OCI-LY3 (cell line): ENCODE data around the gene DHCR24.

Experiments
- H2AFZ ChIP-seq: fragments of 200-600, 300-600 bp; shearing (Covaris generic); 2 replicates; pipeline ENCODE4 v1.6.0; 2014; ENCODE audit warnings: antibody characterized with exemption, low read depth, low read length
- H3K27ac ChIP-seq: fragments of 200-600, 300-600 bp; sonication (generic); 2 replicates; pipeline ENCODE4 v1.5.1; 2014; ENCODE audit warnings: mild to moderate bottlenecking, low read length, moderate library complexity, mixed read lengths
- H3K27me3 ChIP-seq: fragments of 200-600, 300-600 bp; sonication (generic); 2 replicates; pipeline ENCODE4 v1.6.1; 2014; ENCODE audit warnings: low read depth, low read length, mixed read lengths
- H3K36me3 ChIP-seq: fragments of 200-600, 300-600 bp; sonication (generic); replicated peaks from 2 replicates; pipeline ENCODE3; 2014; ENCODE audit warnings: low read depth, low read length, mixed read lengths
- H3K4me1 ChIP-seq: fragments of 300-600, 200-600 bp; sonication (generic); 2 replicates; pipeline ENCODE4 v1.6.1; 2014; ENCODE audit warnings: low read length, mixed read lengths
- H3K4me2 ChIP-seq: fragments of 200-600, 300-600 bp; sonication (generic); 2 replicates; pipeline ENCODE4 v1.6.1; 2014; ENCODE audit warnings: low read length, mixed read lengths
- H3K4me3 ChIP-seq: fragments of 300-600, 200-600 bp; sonication (generic); 2 replicates; pipeline ENCODE4 v1.5.1; 2014; ENCODE audit warnings: antibody characterized with exemption, mild to moderate bottlenecking, low read length, moderate library complexity
- H3K79me2 ChIP-seq: fragments of 300-600, 200-600 bp; shearing (Covaris generic); 2 replicates; pipeline ENCODE4 v1.6.1; 2014; ENCODE audit warnings: mild to moderate bottlenecking, low read length, mixed read lengths
- H3K9ac ChIP-seq: fragments of 300-600, 200-600 bp; shearing (Covaris generic); 2 replicates; pipeline ENCODE4 v1.6.0; 2014; ENCODE audit warnings: mild to moderate bottlenecking, low read length, moderate library complexity
- H3K9me3 ChIP-seq: fragments of 200-600, 300-600 bp; shearing (Covaris generic); 2 replicates; pipeline ENCODE4 v1.6.1; 2014; ENCODE audit warnings: low read length, mixed read lengths; ENCODE audit not compliant: insufficient read depth
- H4K20me1 ChIP-seq: fragments of 200-600, 300-600 bp; sonication (generic); 2 replicates; pipeline ENCODE4 v1.6.1; 2016; ENCODE audit warnings: low read length, mixed read lengths; ENCODE audit not compliant: insufficient read depth
- CTCF ChIP-seq: fragments of 200-600, 300-600 bp; sonication (generic); IDR thresholded peaks from 2 replicates; pipeline ENCODE4 v1.5.1; 2014; ENCODE audit warnings: antibody characterized with exemption, low read length, low read depth
- EZH2phosphoT487 ChIP-seq: fragments of 200-600 bp; shearing (Covaris generic); IDR thresholded peaks from 2 replicates; pipeline ENCODE4 v1.6.1; 2018; ENCODE audit warnings: antibody characterized with exemption, mixed run types, low read depth

DHCR24 gene

DNA sequence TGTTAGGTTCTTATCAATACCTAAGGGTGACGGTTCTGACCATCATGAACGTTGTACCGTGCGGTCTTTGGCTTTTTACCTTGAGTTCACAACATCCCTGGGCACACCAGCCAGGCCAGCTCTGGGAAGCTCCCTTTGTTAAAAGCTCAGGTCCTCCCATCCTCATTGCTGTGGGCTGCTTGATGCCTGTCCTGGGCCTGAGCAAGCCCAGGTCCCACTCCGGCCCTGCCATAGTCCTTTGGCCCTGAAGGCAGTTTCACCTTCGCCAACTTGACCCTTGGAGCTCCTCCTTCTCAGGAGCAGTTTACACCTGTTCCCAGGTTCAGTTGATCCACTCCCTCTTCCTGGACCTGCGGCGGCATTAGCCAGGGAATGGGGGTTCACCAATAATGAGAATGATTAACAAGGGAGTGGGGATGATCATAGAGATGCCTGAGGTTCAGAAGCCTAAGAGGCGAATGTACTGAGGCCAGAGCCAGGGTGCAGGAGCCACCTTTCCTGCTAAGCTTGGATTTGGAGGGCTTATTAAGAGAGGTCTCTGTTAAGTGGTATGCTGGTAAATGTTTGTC is 40.2 kb downstream of the DHCR24 start:
- Histone ChIP-seq H3K27me3 (no peaks in the 10 kb centered on the region), H3K4me3 (no peak overlapping the region), H4K20me1 (no peaks in the 10 kb centered on the region), H3K9ac (no peak overlapping the region), H2AFZ (no peak overlapping the region), H3K9me3 (no peaks in the 10 kb centered on the region), H3K36me3 (peaks cover 26% of the 10 kb centered on the region), H3K27ac (no peak overlapping the region), H3K4me2 (no peak overlapping the region), H3K79me2 (no peaks in the 10 kb centered on the region), H3K4me1 (no peaks in the 10 kb centered on the region)
- no peak for TF ChIP-seq CTCF
- no peak for TF ChIP-seq EZH2phosphoT487

GRCh38 chr1:54846301-54846700 is 40.7 kb downstream of the DHCR24 start:
- no peaks in the 10 kb centered on the region for H3K9me3 ChIP-seq
- peaks cover 24% of the 10 kb centered on the region for H3K36me3 ChIP-seq
- H3K9ac ChIP-seq = no peak overlapping the region
- H3K27ac ChIP-seq = no peak overlapping the region
- H3K79me2 ChIP-seq = no peaks in the 10 kb centered on the region
- no peaks in the 10 kb centered on the region for H3K4me1 ChIP-seq
- H2AFZ ChIP-seq = no peak overlapping the region
- no peak overlapping the region for H3K4me2 ChIP-seq
- no peak overlapping the region for H3K4me3 ChIP-seq
- H4K20me1 ChIP-seq = no peaks in the 10 kb centered on the region
- no peak for TF ChIP-seq CTCF
- no peak for TF ChIP-seq EZH2phosphoT487
- H3K27me3 ChIP-seq = no peaks in the 10 kb centered on the region

DNA sequence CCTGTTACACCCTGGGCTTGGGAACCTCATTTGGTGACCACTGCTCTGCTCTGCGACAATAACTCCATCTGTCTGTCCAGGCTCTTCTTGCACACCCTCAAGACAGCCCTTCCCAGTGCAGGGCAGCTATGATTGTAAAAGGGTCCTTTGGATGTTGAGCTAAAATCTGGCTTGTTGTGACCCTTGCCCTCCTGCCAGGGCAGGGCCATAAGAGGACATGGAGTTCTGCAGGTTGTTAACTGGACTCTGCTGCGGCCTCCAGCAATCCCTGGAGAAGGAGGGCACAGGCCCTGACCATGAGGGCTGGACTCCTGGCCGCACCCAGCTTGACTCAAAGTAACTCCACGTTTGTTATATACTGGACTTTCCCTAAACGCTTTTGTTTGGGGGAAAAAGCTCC is 41.2 kb downstream of the DHCR24 start:
- Histone ChIP-seq H2AFZ (no peak overlapping the region), H3K36me3 (peaks cover 20% of the 10 kb centered on the region), H3K79me2 (no peaks in the 10 kb centered on the region), H4K20me1 (no peaks in the 10 kb centered on the region), H3K4me2 (no peak overlapping the region), H3K4me3 (no peak overlapping the region), H3K27ac (no peak overlapping the region), H3K27me3 (no peaks in the 10 kb centered on the region), H3K9me3 (no peaks in the 10 kb centered on the region), H3K4me1 (no peaks in the 10 kb centered on the region), H3K9ac (no peak overlapping the region)
- no peak for TF ChIP-seq EZH2phosphoT487
- TF ChIP-seq CTCF = no peak

- Histone ChIP-seq H3K9ac (no peak overlapping the region), H3K9me3 (no peaks in the 10 kb centered on the region), H3K4me2 (no peak overlapping the region), H3K27me3 (no peaks in the 10 kb centered on the region), H2AFZ (no peak overlapping the region), H3K36me3 (peaks cover 10% of the 10 kb centered on the region), H3K27ac (no peak overlapping the region), H4K20me1 (no peaks in the 10 kb centered on the region), H3K4me3 (no peak overlapping the region), H3K4me1 (no peaks in the 10 kb centered on the region), H3K79me2 (no peaks in the 10 kb centered on the region)
- TF ChIP-seq CTCF (no peak), EZH2phosphoT487 (no peak)
Observed at GRCh38 chr1:54844564-54844963, 42.4 kb downstream of the DHCR24 start.
